CD4-positive, alpha-beta T cell treated with Interferon alpha-2 for 1 hour (primary cell): Measurements from ENCODE around the gene CHRNB2.

Experiments
- DNase-seq, 2 donors: peaks; one replicate each; pipeline ENCODE4 v3.0.0-alpha.2; 2020 to 2022

Gene CHRNB2

DNA sequence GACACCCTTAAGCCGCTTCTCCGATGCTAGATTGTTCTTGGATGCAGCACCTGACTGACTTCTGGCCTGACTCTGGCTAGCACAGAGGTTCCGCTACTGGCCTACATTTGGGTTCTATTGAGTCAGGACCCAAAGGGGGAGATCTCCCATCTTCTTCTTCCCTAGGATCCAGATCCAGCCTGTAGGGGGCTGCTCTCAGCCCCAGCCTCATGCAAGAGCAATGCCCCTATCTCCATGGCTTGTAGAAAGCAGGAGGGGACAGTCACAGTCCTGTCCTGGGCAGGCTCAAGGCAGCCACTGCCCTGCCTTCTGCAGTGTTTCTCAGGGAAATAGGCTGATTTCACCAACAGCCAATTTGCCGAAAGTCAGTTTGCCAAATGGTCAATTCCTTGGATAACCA is 46.7 kb downstream of the CHRNB2 start:
- DNase-seq = no peak

DNA sequence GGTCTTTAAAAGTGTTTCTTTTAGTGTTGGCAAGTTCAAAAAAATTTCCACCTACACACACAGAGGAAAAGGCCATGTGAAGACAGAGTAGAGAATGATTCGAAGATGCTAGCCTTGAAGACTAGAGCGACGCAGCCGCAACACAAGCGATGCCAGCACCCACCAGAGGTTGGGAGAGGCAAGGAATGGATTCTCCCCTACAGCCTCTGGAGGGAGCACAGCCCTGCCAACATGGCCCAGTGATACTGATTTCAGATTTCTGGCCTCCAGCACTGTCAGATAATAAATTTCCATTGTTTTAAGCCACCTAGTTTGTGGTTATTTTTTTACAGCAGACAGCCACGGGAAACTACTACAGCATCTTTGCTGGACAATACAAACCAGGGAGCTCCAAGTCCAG is 47.3 kb downstream of the CHRNB2 start:
- DNase-seq = no peak

DNA sequence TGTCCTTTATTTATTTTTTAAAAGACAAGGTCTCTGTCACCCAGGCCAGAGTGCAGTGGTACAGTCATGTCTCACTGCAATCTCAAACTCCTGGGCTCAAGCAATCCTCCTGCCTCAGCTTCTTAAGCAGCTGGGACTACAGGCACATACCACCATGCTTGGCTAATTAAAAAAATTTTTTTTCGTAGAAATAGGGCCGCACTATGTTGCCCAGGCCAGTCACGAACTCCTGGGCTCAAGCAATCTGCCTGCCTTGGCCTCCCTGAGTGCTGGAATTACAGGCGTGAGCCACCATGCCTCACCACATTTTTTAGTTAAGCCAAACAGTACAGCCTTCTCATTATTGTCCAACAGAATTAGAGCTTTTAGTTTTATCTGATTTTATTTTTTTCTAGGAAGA is 47.8 kb downstream of the CHRNB2 start:
- DNase-seq = no peak

DNA sequence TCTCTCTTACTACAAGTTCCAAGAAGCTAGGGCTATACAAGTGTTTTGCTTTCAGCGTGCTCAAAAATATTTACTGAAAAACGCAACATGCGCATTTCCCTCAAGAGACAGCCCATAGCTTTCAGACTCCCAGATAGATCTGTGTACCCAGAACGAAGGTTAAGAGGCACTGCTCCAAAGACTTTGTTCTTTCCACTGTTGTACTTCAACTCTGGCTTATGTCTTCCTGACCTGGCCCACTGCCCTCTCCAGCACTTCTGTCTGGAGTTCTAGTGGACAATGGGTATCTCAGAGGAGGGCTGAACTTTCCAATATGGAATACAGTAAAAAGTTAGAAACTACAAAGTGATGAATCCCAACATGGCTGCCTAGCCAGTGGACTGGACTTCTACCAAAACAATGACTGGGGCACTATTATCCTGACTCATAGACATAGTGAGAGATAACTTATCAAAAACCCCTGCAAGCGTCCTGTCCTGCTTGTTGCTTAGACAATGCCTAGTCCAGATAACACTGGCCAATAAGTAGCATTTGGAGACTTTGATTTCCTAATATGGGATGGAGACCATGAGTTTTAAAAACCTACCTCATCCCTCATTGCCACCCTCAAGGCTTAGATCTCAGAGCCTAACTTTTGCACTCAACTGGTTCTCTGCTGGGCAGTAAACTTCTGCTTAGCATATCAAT is 49.2 kb downstream of the CHRNB2 start:
- no peak for DNase-seq

DNA sequence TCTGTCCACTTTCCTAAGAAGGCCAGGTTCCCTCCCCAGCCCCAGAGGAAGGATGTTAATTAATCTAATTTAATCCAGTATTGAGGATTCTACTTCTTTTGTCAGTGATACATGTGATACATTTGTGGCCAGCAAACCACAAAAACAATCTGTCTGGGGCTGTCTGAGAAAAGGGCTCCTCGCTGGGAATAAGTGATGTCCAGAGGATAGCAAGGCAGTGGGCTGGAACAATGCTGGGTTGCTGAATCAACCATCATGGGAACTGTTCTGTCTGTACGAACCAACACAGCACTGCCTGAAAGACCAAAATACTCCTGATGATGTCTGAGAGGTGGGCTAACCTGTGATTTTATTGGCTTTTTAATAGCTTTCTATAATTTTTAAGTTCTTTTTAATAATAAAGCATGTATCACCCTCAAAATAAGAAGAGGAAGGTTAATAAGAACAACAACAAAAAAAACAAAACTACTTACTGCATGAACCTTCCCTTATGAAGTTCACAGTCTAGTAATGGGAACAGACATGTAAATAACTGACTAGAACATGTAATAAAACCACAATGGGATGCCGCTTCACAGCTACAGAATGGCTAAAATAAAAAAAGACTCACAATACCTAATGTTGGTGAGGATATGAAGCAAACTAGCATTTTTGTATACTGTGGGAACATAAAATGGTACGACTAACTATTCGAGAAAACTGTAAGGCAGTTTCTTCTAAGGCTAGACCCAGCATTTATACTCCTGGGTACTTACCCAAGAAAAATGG is 51.8 kb downstream of the CHRNB2 start:
- no peak for DNase-seq

DNA sequence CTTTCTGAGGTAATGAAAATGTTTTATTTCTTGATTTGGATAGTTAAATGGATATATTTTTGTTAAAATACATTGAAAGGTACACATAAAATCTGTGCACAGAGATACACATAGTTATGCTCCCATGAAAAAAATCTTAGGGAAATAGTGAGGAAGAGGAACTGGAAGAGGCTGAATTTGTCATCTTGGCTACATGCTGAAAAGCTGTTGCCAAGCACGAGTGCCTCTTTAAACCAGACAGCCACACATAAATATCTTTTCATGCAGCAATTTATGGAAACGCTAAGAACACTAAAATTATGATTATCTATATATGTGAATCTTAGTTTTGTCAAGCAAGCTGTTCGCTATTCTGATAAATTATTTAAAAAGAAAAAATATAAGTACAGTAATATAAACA is 53.2 kb downstream of the CHRNB2 start:
- DNase-seq = no peak

DNA sequence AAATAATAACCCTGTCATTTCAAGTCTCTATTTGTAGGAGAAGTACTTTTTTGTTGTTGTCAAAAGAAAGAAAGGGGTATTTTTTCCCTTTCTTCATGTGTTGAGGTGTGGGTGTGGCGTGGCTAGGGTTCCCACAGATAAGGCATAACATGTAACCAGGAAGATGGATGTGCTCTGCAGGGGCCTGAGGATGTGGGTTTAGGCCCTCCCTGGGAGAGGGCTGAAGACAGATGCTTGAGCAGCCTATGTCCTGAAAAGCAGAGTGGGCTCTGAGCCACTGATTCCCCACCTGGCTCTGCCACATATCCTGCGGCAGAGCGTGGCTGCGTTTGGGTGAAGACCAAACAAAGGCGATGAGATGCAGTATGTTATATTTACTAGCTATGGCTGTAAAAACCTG is 54.3 kb downstream of the CHRNB2 start:
- DNase-seq = no peak

DNA sequence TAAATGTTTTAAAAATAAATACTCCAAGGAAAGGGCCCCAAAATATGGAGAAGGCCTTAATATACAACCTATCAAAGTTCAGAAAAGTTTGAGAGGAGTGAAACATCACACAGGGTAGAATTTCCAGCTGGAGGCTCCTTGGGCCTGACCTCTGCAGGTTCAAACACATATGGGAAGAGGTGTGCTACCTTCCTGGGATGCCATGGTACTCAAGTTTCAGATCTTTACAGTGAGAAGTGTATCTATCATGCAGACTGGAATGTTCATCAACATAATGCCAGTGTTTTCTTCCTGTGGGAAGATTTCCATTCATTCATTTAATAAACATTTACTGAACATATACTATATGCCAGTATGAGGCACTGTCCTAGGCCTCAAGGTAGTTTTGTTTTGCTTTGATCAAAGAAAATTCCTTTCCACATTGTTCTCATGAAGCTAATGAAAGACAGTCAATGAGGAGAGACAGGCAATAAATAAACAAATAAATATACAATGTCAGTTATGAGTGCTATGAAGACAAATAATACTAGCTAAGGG is 55.0 kb downstream of the CHRNB2 start:
- no peak for DNase-seq

DNA sequence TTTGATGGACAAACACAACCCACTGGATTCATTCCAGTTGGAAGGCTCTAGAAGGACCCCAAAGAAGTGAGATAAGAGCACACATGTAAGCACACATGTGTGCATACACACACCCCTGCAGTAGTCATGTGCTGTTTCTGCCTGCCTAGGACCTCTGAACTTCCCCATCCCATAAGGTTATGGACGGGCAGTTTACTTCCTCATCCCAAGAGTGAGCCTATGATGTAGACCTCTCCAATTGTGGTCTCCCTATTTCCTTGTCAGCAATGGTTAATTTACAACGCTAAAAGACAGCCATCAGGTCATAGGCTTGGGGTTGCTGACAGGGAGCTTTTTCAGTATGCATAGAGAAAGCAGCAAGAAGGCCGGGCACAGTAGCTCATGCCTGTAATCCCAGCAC is 55.8 kb downstream of the CHRNB2 start:
- no peak for DNase-seq

DNA sequence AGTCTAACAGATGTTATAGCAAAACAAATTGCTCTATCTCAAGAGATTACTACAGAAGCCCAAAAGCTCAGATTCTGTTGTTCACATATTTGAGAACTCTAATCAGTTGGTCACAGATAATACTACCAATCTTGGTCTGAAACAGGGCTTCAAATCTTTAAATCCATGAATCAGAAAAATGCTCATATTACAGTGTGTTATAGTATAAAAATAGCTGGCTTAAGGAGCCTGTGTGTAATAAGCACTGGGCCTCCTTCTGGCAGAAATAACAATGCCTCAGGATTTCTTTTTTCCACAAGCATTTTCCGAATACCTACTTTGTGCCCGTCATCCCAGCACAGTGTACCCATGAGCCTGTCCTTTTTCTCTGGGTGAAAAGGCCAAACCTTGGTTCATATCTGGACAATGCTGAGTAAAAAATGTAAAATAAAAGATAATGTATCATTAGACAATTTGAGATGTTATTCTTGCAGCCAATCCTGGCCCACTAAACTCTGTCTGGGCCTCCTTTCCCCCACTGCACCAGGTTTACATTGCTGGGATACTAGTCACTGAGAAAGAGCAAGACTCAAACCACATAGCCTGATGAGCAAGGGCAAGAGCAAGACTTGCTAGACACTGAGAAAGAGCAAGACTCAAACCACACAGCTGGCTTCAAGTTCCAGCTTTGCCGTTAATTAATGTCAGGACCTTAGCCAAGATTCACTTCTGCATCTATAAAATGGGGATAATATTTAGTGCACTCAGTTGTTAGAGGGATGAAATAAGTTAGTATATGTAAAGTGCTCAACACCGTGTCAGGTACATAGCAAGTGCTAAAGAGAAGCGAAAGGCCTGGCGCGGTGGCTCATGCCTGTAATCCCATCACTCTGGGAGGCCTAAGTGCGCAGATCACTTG is 57.4 kb downstream of the CHRNB2 start:
- no peak for DNase-seq

DNA sequence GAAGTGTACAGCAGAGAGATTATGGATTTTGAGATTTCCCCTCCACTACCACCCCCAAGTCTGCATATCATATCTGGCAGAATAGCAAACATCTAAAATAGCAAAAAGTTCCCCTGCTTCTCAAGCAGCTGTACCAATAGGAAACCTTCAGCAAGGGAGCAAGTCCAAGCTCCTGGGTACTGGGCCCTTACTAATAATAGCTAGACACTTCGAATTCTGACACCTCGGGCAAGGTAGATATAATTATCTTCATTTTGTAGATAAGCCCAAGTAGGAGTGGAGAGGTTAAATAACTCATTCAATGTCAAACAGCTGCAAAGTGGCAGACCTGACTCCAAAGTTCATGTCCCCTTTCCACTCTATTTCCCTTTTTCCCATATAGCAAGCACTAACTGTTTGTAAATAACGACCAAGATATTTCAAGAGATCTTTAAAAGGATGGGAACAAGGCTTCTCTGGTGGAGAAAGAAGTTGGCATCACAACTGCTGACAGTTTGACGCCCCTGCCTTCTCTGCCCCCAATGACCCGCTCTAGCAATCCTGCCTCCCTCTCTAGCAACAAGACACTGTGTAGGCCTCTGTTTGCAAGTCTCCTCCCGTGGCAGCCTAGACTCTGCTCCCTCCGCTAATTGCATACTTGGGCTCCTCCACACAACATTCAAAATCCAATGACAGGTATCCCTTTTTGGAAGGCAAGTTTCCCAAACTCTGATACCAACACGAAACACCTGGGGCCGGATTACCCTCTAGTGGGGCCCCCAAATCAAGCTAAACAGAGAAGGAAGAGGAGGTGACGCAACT is 59.1 kb downstream of the CHRNB2 start:
- DNase-seq = peak in 1 of 2 donors; percentile 48

DNA sequence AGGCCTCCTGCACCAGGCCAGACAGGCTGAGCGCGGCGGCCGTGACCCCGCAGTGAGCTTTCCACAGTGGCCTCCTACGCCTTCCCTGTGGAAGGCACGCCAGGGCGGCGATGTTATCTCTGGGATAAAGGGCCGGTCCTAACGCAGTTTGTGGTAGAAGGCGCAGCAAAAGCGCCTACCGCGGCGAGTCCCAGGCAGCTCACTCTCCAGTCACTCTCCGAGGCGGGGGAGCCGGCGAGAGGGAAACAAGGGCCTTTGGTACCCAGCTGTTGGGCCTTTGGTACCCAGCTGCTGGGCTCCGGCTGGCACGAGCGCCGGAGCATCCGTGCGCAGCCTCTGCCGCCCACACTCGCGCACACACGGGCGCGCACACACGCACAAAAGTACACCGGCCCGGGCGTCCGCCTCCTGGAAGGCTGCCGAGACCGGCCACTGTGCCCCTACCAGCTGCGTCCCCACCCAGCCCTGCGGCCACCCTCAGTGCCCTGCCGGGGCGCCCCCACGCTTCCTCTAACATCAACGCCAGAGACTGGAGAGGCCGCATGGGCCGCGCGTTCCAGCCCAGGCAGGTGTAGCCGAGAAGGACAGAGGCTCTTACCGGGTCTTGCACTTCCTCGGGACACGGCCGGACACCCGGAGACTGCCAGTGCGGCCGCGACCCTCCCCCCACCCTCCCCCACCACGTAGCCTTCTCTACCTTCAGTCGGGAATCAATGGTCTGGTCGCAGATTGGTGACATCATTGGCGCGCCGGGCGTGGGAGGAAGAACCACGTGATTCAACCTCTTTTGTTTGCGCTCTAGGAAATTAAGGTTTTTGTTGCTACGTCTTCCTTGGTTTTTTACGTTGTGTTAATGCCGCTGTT is 59.9 kb downstream of the CHRNB2 start:
- peak; percentile 88 to 92 for DNase-seq

DNA sequence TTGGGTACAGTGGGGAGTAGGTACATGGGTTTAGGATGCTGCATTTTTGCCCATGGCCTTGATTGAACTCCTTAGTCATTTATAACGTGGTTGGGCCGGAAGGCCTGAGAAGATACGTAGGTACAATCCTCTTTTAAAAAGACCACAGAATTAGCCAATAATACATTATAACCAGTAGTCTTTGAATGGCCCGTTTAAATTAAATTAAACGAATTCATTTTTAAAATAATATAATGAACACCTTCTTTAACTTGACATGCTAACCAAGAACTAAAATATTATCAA is 60.5 kb downstream of the CHRNB2 start:
- DNase-seq = no peak

DNA sequence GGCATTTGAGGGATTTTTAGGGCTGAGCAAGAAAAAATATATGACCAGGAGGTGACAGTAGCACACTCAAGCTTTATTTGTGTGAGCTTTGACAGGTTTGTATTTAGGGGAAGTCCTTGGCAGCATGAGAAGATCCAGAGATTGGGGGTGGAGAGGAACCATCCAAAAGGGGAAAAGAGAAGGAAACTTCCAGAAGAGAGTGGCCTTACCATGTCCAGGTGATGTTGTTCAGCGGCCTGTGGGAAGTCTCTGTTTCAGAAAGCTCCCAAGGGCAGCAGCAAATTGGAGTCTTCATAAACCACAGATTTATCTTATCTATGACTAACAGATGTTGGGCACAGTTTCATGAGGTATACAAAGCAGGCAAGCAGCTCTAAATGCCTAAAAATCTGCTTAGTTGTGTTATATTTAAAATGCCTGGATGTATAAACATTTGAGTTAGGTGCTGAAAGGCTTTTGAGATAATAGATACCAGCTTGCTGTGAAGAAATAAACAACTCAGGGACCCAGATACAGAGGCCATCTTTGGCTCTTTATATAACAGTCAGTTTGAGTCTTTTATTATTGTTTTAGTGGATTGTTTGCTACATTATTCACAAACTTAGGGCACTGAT is 61.6 kb downstream of the CHRNB2 start:
- DNase-seq = no peak
